HG03469 (cell line): Measurements from ENCODE around the gene CLMN.

Source experiments
- ATAC-seq: cut with Tn5 transposase; IDR thresholded peaks from one replicate; pipeline ENCODE4 v1.9.1; 2021; ENCODE audit warnings: mild to moderate bottlenecking, moderate library complexity, moderate number of reproducible peaks; ENCODE audit not compliant: unreplicated experiment

CLMN gene

GRCh38 chr14:95246870-95247269 lies 72.8 kb downstream of the CLMN start:
- no peak for ATAC-seq

- no peak for ATAC-seq
These were observed 74.4 kb downstream of the CLMN start for GRCh38 chr14:95245334-95245733.

GRCh38 chr14:95244587-95244986 lies 75.1 kb downstream of the CLMN start:
- ATAC-seq = no peak

GRCh38 chr14:95242870-95243269 lies 76.8 kb downstream of the CLMN start:
- no peak for ATAC-seq

- no peak for ATAC-seq
These were observed 78.6 kb downstream of the CLMN start for GRCh38 chr14:95240859-95241813.

GRCh38 chr14:95238487-95239298 lies 81.0 kb downstream of the CLMN start:
- ATAC-seq = no peak

GRCh38 chr14:95237958-95238340 lies 81.8 kb downstream of the CLMN start:
- no peak for ATAC-seq

GRCh38 chr14:95237121-95237957 lies 82.4 kb downstream of the CLMN start:
- no peak for ATAC-seq

- no peak for ATAC-seq
These were observed 83.5 kb downstream of the CLMN start for GRCh38 chr14:95236221-95236620.

- ATAC-seq = no peak
These were observed 83.9 kb downstream of the CLMN start for GRCh38 chr14:95235767-95236166.

- ATAC-seq = no peak
These were observed 84.4 kb downstream of the CLMN start for GRCh38 chr14:95235351-95235750.

- no peak for ATAC-seq
These were observed 85.3 kb downstream of the CLMN start for GRCh38 chr14:95234426-95234825.

GRCh38 chr14:95233702-95234241 lies 85.9 kb downstream of the CLMN start:
- peak; percentile 88 for ATAC-seq

- no peak for ATAC-seq
These were observed 86.7 kb downstream of the CLMN start for GRCh38 chr14:95232894-95233584.

- ATAC-seq = no peak
These were observed 87.6 kb downstream of the CLMN start for GRCh38 chr14:95231966-95232633.

- ATAC-seq = no peak
These were observed 90.0 kb downstream of the CLMN start for GRCh38 chr14:95229749-95230148.

GRCh38 chr14:95228240-95228639 lies 91.5 kb downstream of the CLMN start:
- no peak for ATAC-seq

GRCh38 chr14:95227279-95227860 lies 92.3 kb downstream of the CLMN start:
- no peak for ATAC-seq

GRCh38 chr14:95226801-95227200 lies 92.9 kb downstream of the CLMN start:
- no peak for ATAC-seq
